Endothelial cell of umbilical vein (primary cell): ENCODE results near the gene KRT79. TPM values are rescaled to one million over a fixed set of nuclear protein-coding genes. Genes with fewer than 3 reads are reported as not detected.

Source experiments
- BruUV-seq: library from RNA; stranded (reverse); fragments of 400-500 nt; replicated peaks from 2 replicates; lab custom pipeline; 2021; lab: Mats Ljungman, UMichigan
- CTCF ChIA-PET: fragments of 300-600, 350-600 bp; sonication (Branson Sonifier 250); formaldehyde crosslinking; loops from one replicate; lab custom pipeline; 2021; ENCODE audit warnings: antibody characterized with exemption, inconsistent platforms; lab: Charles Lee
- POLR2A ChIA-PET: fragments of 300-600, 350-600 bp; sonication (Branson Sonifier 250); formaldehyde crosslinking; loops from one replicate; lab custom pipeline; 2021; ENCODE audit warnings: antibody characterized with exemption, inconsistent platforms; lab: Charles Lee
- DNase-seq: peaks from one replicate; pipeline ENCODE4 v3.0.0-alpha.2; 2011; ENCODE audit warnings: low read depth, low spot score
- FAIRE-seq: peaks from 2 replicates; lab custom pipeline; 2011; peaks lifted over from hg19 to GRCh38; lab: Jason Lieb, UNC
- H2AFZ ChIP-seq: 2 replicates; pipeline ENCODE4 v1.6.0; 2012; ENCODE audit warnings: low read depth, low read length, control low read depth, inconsistent platforms
- H3K27ac ChIP-seq: 2 replicates; pipeline ENCODE4 v1.5.1; 2011; ENCODE audit warnings: low read depth, mild to moderate bottlenecking, control low read depth, low read length, moderate library complexity; ENCODE audit not compliant: insufficient read depth
- H3K27me3 ChIP-seq, 2 experiments: 2 replicates each; pipeline versions ENCODE4 v1.6.0 to v1.6.1; 2011; ENCODE audit warnings: low read length in 2 of 2, mixed read lengths in 1 of 2; ENCODE audit not compliant: control insufficient read depth in 2 of 2, insufficient read depth in 2 of 2
- H3K36me3 ChIP-seq, 2 experiments: 2 replicates in 1 of 2; 3 replicates in 1 of 2; pipeline ENCODE4 v1.5.1; 2011; ENCODE audit warnings: low read length in 2 of 2, mild to moderate bottlenecking in 1 of 2, moderate library complexity in 1 of 2; ENCODE audit not compliant: control insufficient read depth in 2 of 2, insufficient read depth in 2 of 2; ENCODE audit errors: extremely low read depth in 1 of 2
- H3K4me1 ChIP-seq: 3 replicates; pipeline ENCODE4 v1.5.1; 2011; ENCODE audit warnings: mild to moderate bottlenecking, low read length; ENCODE audit not compliant: control insufficient read depth, insufficient read depth; ENCODE audit errors: extremely low read depth
- H3K4me2 ChIP-seq: 2 replicates; pipeline ENCODE4 v1.6.1; 2011; ENCODE audit warnings: low read length, control low read depth, mixed read lengths; ENCODE audit not compliant: insufficient read depth
- H3K4me3 ChIP-seq, 3 experiments: fragments of 200-600 bp in 1 of 3; sonication (generic), shearing (Covaris generic) in 1 of 3; replicated peaks in 1 of 3; 2 replicates each; pipeline ENCODE4 v1.5.1; 2011 to 2016; ENCODE audit warnings: control low read depth in 3 of 3, low read length in 3 of 3, mild to moderate bottlenecking in 2 of 3, inconsistent platforms in 1 of 3, low read depth in 1 of 3, moderate library complexity in 1 of 3; ENCODE audit not compliant: insufficient read depth in 1 of 3
- H3K79me2 ChIP-seq: 2 replicates; pipeline ENCODE4 v1.6.0; 2012; ENCODE audit warnings: low read length, inconsistent platforms; ENCODE audit not compliant: control insufficient read depth, insufficient read depth
- H3K9ac ChIP-seq: replicated peaks from 2 replicates; pipeline ENCODE3; 2011; ENCODE audit warnings: low read length, control low read depth; ENCODE audit not compliant: insufficient read depth; ENCODE audit errors: extremely low read depth
- H3K9me1 ChIP-seq: replicated peaks from 3 replicates; pipeline ENCODE4 v1.6.0; 2011; ENCODE audit warnings: mild to moderate bottlenecking, low read length; ENCODE audit not compliant: control insufficient read depth, insufficient read depth; ENCODE audit errors: extremely low read depth
- H3K9me3 ChIP-seq: replicated peaks from 2 replicates; pipeline ENCODE4 v1.5.1; 2012; ENCODE audit warnings: low read length, inconsistent platforms; ENCODE audit not compliant: control insufficient read depth, insufficient read depth
- H4K20me1 ChIP-seq: replicated peaks from 2 replicates; pipeline ENCODE3; 2011; ENCODE audit warnings: mild to moderate bottlenecking, low read length; ENCODE audit not compliant: control insufficient read depth, insufficient read depth; ENCODE audit errors: extremely low read depth
- CTCF ChIP-seq, 2 donors: IDR thresholded peaks; 1 replicate in 1 of 2; 2 replicates in 1 of 2; pipeline ENCODE4 v1.5.1; 2011; ENCODE audit warnings: low read length in 2 of 2, mild to moderate bottlenecking in 2 of 2, moderate library complexity in 2 of 2, control low read depth in 1 of 2, inconsistent platforms in 1 of 2, low read depth in 1 of 2; ENCODE audit not compliant: insufficient read depth in 1 of 2; ENCODE audit errors: extremely low read depth in 1 of 2
- EZH2 ChIP-seq: IDR thresholded peaks from 2 replicates; pipeline ENCODE4 v1.6.1; 2012; ENCODE audit warnings: borderline replicate concordance, low read depth, mild to moderate bottlenecking, moderate library complexity, low read length, inconsistent platforms; ENCODE audit not compliant: severe bottlenecking
- FOS ChIP-seq: IDR thresholded peaks from 2 replicates; pipeline ENCODE4 v1.6.1; 2011; ENCODE audit warnings: mild to moderate bottlenecking, low read length, moderate library complexity, borderline replicate concordance; ENCODE audit not compliant: insufficient read depth
- GATA2 ChIP-seq: IDR thresholded peaks from 2 replicates; pipeline ENCODE4 v1.7.0; 2011; ENCODE audit warnings: low read depth, mild to moderate bottlenecking, moderate library complexity, mixed read lengths, low read length; ENCODE audit not compliant: insufficient read length, insufficient read depth
- JUN ChIP-seq: IDR thresholded peaks from 2 replicates; pipeline ENCODE4 v1.6.1; 2011; ENCODE audit warnings: borderline replicate concordance, low read depth; ENCODE audit not compliant: insufficient read length, insufficient read depth
- MAX ChIP-seq: IDR thresholded peaks from 2 replicates; pipeline ENCODE4 v1.6.1; 2011; ENCODE audit not compliant: insufficient read depth, insufficient read length
- MYC ChIP-seq: IDR thresholded peaks from one replicate; pipeline ENCODE4 v1.6.1; 2011; ENCODE audit warnings: mild to moderate bottlenecking, low read depth, low read length
- POLR2A ChIP-seq: IDR thresholded peaks from 2 replicates; pipeline ENCODE4 v1.6.1; 2012; ENCODE audit warnings: low read depth, mild to moderate bottlenecking, control low read depth, low read length
- POLR2AphosphoS5 ChIP-seq: IDR thresholded peaks from 2 replicates; pipeline ENCODE4 v1.6.1; 2012; ENCODE audit warnings: low read depth, mild to moderate bottlenecking, control low read depth, low read length, moderate library complexity; ENCODE audit not compliant: insufficient read depth
- dilution Hi-C: fragments of 300-500 bp; cut with MboI; formaldehyde crosslinking; loops from one replicate; pipeline ENCODE4 v1.15.0; 2019; ENCODE audit warnings: low sequenced_read_pairs; ENCODE audit not compliant: extremely low pct_ligation_motif_present
- intact Hi-C: fragments of 100-400 bp; cut with micrococcal nuclease; formaldehyde crosslinking; loops from one replicate; pipeline ENCODE4 v1.10.0; 2022
- polyA plus RNA-seq, 4 experiments: library from polyadenylated mRNA; depleted of rRNA in 3 of 4; stranded (reverse) in 3 of 4; unstranded in 1 of 4; fragments of >200 nt; gene quantifications; 2 replicates each; pipeline versions ENCODE4 v1.2.1 to v1.2.3, GENCODE V29; 2011 to 2012; ENCODE audit warnings: missing spikeins in 1 of 4
- total RNA-seq: library from RNA; stranded (reverse); gene quantifications from 2 replicates; pipeline ENCODE4 v1.2.3, GENCODE V29; 2021

Gene KRT79
- total and polyA plus RNA-seq, 2 donors (not counting 3 experiments of a cell fraction or from before 2014, with no cell fraction given) = not detected

- H3K79me2 ChIP-seq = no peaks in the 10 kb centered on the region
- TF ChIP-seq CTCF (IDR thresholded peaks at IDR 0.05; ENCODE audit: extremely low read depth in 1 of 2, insufficient read depth in 1 of 2, low read depth in 1 of 2, low read length in 2 of 2) (no peak), POLR2A (no peak), MAX (no peak), JUN (no peak), GATA2 (no peak), MYC (no peak), EZH2 (no peak), POLR2AphosphoS5 (no peak), FOS (no peak)
- no TSS peak for BruUV-seq
- DNase-seq = no peak
- no peaks in the 10 kb centered on the region for H4K20me1 ChIP-seq
- H3K4me2 ChIP-seq = no peak overlapping the region
- POLR2A ChIA-PET = no interaction called here
- no peaks in the 10 kb centered on the region for H3K4me1 ChIP-seq
- no peak for FAIRE-seq
- CTCF ChIA-PET = no interaction called here
- H3K36me3 ChIP-seq = no peaks in the 10 kb centered on the region
- no peaks in the 10 kb centered on the region for H3K9me1 ChIP-seq
- H3K9me3 ChIP-seq = no peaks in the 10 kb centered on the region
- H3K27me3 ChIP-seq = peaks cover 4 to 9% of the 10 kb centered on the region in 2 experiments
- H3K27ac ChIP-seq = no peak overlapping the region
- no peak overlapping the region for H3K4me3 ChIP-seq
- H3K9ac ChIP-seq = no peak overlapping the region
- dilution Hi-C loops = no loop called here
- intact Hi-C loops = no loop called here
- H2AFZ ChIP-seq = no peak overlapping the region
Measured at GRCh38 chr12:52783563-52784316, 50.4 kb downstream of the KRT79 start.
